Ascending aorta (tissue), 2 donors: ENCODE measurements around the gene SRP54. TPM values are rescaled to one million over a fixed set of nuclear protein-coding genes. Genes with fewer than 3 reads are reported as not detected.

ENCODE experiments used
- DNase-seq, 2 donors: peaks; one replicate each; pipeline ENCODE4 v3.0.0-alpha.2; 2019; ENCODE audit warnings: low spot score in 2 of 2
- H3K27ac ChIP-seq, 2 donors: fragments of 200-600 bp; sonication (generic); one replicate each; pipeline ENCODE4 v1.5.1; 2016 to 2017; ENCODE audit warnings: mild to moderate bottlenecking in 1 of 2
- H3K27me3 ChIP-seq: fragments of 200-600 bp; sonication (generic); one replicate; pipeline ENCODE4 v1.5.1; 2017
- H3K36me3 ChIP-seq, 2 donors: fragments of 200-600 bp; sonication (generic); one replicate each; pipeline ENCODE4 v1.5.1; 2016
- H3K4me1 ChIP-seq, 2 donors: fragments of 200-600 bp; sonication (generic); one replicate each; pipeline ENCODE4 v1.5.1; 2016 to 2017; ENCODE audit warnings: mild to moderate bottlenecking in 1 of 2
- H3K4me3 ChIP-seq, 2 donors: fragments of 200-600 bp; sonication (generic); one replicate each; pipeline ENCODE4 v1.5.1; 2016 to 2017; ENCODE audit warnings: mild to moderate bottlenecking in 1 of 2
- H3K9me3 ChIP-seq, 2 donors: fragments of 200-600 bp; sonication (generic); one replicate each; pipeline ENCODE4 v1.5.1; 2016
- intact Hi-C: fragments of 100-400 bp; cut with DNase I; formaldehyde crosslinking; loops from one replicate; pipeline ENCODE4 v1.15.1; 2023
- total RNA-seq: library from RNA; depleted of rRNA; stranded (reverse); fragments of >200 nt; gene quantifications from one replicate; pipeline ENCODE4 v1.1.0, GENCODE V29; 2016
- TF ChIP-seq, protein P1 (sequence below), 3 experiments: fragments of 200-600 bp in 2 of 3; fragments of 450-650 bp in 1 of 3; sonication (generic) in 2 of 3; IDR thresholded peaks; one replicate each; pipeline ENCODE4 v1.5.1; 2016 to 2019; ENCODE audit warnings: antibody characterized with exemption in 3 of 3, mild to moderate bottlenecking in 1 of 3, moderate library complexity in 1 of 3

Gene SRP54
- total RNA-seq, 1 donor from 2014 or later = 87.7 TPM

DNA sequence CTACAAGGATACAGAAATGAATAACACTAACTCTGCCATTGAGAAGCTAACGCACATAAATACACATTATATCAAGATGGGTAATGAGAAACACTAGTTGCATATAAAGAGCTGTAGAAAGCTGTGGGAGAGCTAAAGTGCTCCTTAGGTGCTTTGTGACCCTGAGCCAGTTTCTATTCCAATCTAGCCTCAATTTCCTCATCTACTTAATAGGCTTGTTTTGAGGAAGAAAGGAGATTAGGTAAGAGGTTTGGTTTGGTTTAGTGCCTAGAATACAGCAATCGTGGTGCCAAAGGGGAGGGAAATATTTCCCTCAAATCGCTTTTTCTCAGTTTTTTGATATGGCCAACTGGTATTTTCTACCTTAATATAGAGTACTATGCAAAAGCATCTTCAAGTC, 994 bp downstream of the SRP54 start:
- Histone ChIP-seq H3K27ac (peak overlapping the region; percentile 94 to 99), H3K4me1 (peaks cover 0 to 39% of the 10 kb centered on the region in 2 donors), H3K36me3 (no peaks in the 10 kb centered on the region), H3K27me3 (no peaks in the 10 kb centered on the region), H3K9me3 (no peaks in the 10 kb centered on the region), H3K4me3 (peak overlapping the region; percentile 79 to 91)
- DNase-seq = no peak
- intact Hi-C loops = loop anchor here (2.0 to 10.0 kb wide), 6 partner anchors 269 to 824 kb away; partner anchors contain the start of genes CFL2, EAPP, PSMA6 and RALGAPA1
- TF ChIP-seq, protein P1, sequence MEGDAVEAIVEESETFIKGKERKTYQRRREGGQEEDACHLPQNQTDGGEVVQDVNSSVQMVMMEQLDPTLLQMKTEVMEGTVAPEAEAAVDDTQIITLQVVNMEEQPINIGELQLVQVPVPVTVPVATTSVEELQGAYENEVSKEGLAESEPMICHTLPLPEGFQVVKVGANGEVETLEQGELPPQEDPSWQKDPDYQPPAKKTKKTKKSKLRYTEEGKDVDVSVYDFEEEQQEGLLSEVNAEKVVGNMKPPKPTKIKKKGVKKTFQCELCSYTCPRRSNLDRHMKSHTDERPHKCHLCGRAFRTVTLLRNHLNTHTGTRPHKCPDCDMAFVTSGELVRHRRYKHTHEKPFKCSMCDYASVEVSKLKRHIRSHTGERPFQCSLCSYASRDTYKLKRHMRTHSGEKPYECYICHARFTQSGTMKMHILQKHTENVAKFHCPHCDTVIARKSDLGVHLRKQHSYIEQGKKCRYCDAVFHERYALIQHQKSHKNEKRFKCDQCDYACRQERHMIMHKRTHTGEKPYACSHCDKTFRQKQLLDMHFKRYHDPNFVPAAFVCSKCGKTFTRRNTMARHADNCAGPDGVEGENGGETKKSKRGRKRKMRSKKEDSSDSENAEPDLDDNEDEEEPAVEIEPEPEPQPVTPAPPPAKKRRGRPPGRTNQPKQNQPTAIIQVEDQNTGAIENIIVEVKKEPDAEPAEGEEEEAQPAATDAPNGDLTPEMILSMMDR (IDR thresholded peaks at IDR 0.05) = no peak

DNA sequence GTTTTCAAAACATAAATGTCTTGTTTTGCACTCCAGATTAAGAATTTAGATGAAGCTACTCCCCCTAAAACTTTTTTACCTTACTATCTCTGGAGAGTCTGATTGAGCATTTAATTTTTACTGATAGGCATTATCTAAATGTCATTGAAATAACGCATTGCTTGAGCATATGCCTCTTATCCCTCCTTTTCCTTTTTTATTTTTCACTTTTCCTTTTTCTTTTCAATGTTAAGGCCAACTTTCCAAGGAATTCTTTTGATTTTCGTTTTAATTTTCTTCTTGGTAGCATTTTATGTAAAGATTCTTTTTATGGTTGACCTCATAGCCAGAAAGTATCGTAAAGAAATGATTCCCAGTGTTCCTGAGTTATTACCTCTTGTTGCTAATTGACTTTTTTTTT, 2.9 kb downstream of the SRP54 start:
- intact Hi-C loops = loop anchor here (10.0 kb wide), 1 partner anchor 451 kb away; the partner anchor contains the start of gene EAPP
- TF ChIP-seq, protein P1 (IDR thresholded peaks at IDR 0.05) = no peak
- no peak overlapping the region for H3K4me3 ChIP-seq
- H3K27me3 ChIP-seq = no peaks in the 10 kb centered on the region
- H3K9me3 ChIP-seq = no peaks in the 10 kb centered on the region
- DNase-seq = no peak
- H3K27ac ChIP-seq = no peak overlapping the region
- peaks cover 0 to 39% of the 10 kb centered on the region in 2 donors for H3K4me1 ChIP-seq
- H3K36me3 ChIP-seq = no peaks in the 10 kb centered on the region

DNA sequence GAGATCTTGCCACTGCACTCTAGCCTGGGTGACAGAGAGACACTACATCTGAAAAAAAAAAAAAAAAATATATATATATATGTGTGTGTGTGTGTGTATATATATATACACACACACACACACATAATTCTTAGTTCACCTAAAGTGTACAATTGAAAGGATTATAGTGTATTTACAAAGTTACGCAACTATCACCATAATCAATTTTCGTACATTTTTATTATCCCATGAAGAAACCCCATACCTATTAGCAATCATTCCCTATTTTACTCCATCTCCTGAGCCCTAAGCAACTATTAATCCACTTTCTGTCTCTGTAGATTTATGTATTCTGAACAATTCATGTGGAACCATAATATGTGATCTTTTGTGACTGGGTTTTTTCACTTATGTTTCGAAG, 4.4 kb downstream of the SRP54 start:
- Histone ChIP-seq H3K4me3 (no peak overlapping the region), H3K4me1 (peaks cover 0 to 36% of the 10 kb centered on the region in 2 donors), H3K27ac (no peak overlapping the region), H3K27me3 (no peaks in the 10 kb centered on the region), H3K9me3 (no peaks in the 10 kb centered on the region), H3K36me3 (no peaks in the 10 kb centered on the region)
- TF ChIP-seq, protein P1 (IDR thresholded peaks at IDR 0.05) = no peak
- intact Hi-C loops = loop anchor here (10.0 kb wide), 1 partner anchor 452 kb away; the partner anchor contains the start of gene EAPP
- no peak for DNase-seq

DNA sequence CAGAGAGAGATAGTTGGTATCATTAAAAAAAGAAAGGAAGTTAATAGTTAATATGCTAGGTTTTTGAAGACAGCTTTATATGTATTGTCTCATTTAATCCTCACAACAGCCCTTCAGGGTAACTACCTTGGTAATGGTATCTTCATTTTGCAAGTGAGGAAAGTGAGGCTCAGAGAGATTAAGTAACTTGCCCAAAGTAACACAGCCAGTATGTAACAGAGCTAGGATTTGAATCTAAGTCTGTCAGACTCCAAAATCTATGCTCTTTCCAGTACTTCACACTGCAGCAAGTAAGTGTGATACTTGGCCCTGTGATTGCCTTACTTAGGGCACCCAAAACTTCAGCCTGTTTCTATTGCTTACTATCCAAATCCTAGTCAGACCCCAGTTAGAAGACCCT, 7.0 kb downstream of the SRP54 start:
- Histone ChIP-seq H3K4me3 (no peak overlapping the region), H3K9me3 (no peaks in the 10 kb centered on the region), H3K4me1 (peaks cover 0 to 24% of the 10 kb centered on the region in 2 donors), H3K27ac (no peak overlapping the region), H3K36me3 (no peaks in the 10 kb centered on the region), H3K27me3 (no peaks in the 10 kb centered on the region)
- DNase-seq = no peak
- intact Hi-C loops = loop anchor here (10.0 kb wide), 1 partner anchor 455 kb away; the partner anchor contains the start of gene EAPP
- TF ChIP-seq, protein P1 (IDR thresholded peaks at IDR 0.05) = no peak

DNA sequence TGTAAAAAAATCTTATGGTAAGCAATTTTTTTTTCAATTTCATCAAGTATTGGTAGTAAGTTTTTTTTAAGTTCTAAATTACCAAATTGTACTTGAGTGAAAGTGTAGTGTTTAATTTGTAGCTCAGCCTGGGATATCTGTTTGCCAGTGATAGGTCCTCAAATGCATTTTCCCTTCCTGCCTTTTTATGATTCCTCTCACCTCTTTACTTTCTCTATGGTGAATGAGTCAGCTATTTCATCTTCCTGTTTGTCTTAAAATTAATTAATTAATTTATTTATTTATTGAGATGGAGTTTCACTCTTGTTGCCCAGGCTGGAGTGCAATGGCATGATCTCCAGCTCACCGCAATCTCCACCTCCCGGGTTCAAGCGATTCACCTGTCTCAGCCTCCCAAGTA, 10.6 kb downstream of the SRP54 start:
- no peak overlapping the region for H3K4me3 ChIP-seq
- peaks cover 0 to 2% of the 10 kb centered on the region in 2 donors for H3K4me1 ChIP-seq
- H3K27me3 ChIP-seq = no peaks in the 10 kb centered on the region
- no peak overlapping the region for H3K27ac ChIP-seq
- H3K9me3 ChIP-seq = no peaks in the 10 kb centered on the region
- intact Hi-C loops = no loop called here
- DNase-seq = no peak
- H3K36me3 ChIP-seq = peaks cover 0 to 4% of the 10 kb centered on the region in 2 donors
- TF ChIP-seq, protein P1 (IDR thresholded peaks at IDR 0.05) = no peak

DNA sequence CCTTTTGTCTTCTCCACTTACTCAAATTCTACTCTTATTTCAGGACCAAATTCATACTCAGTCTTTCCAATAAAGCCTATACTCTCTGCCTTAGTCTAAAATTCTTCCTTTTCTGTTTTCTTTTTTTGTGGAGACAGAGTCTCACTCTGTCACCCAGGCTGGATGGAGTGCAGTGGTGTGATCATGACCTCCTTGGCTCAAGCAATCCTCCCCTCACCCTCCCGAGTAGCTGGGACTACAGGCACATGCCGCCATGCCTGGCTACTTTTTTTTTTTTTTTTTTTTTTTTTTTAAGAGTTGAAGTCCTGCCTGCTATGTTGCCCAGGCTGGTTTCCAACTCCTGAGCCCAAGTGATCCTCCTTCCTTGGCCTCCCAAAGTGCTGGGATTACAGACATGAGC, 11.9 kb downstream of the SRP54 start:
- Histone ChIP-seq H3K27ac (no peak overlapping the region), H3K4me1 (peaks cover 0 to 2% of the 10 kb centered on the region in 2 donors), H3K4me3 (no peak overlapping the region), H3K27me3 (no peaks in the 10 kb centered on the region), H3K36me3 (peaks cover 0 to 4% of the 10 kb centered on the region in 2 donors), H3K9me3 (no peaks in the 10 kb centered on the region)
- intact Hi-C loops = no loop called here
- no peak for DNase-seq
- TF ChIP-seq, protein P1 (IDR thresholded peaks at IDR 0.05) = no peak
